ENCODE measurements around the gene CXCL16.

GRCh38 chr17:4780325-4780955, 40.7 kb upstream of the CXCL16 start:
- TF ChIP-seq CTCF (IDR thresholded peaks at IDR 0.05; ENCODE audit: low read length), result no peak
- no peak for TF ChIP-seq EZH2 (optimal IDR thresholded peaks at IDR 0.05; ENCODE audit: low read depth, low read length)
- no peak for TF ChIP-seq EZH2phosphoT487 (IDR thresholded peaks at IDR 0.05; ENCODE audit: low read length)
